Fibroblast of pulmonary artery (primary cell): ENCODE results near the gene GRIFIN.

Experiments
- DNase-seq: peaks from one replicate; pipeline ENCODE4 v3.0.0-alpha.2; 2010; ENCODE audit warnings: low read depth
- H3K4me3 ChIP-seq: replicated peaks from 2 replicates; pipeline ENCODE4 v1.5.1; 2011; ENCODE audit warnings: low read depth, mild to moderate bottlenecking, control low read depth, low read length, moderate library complexity
- TF ChIP-seq, protein P1 (sequence below): IDR thresholded peaks from 2 replicates; pipeline ENCODE4 v1.5.1; 2011; ENCODE audit warnings: mild to moderate bottlenecking, control low read depth, low read length, inconsistent platforms; ENCODE audit errors: missing control alignments

Gene GRIFIN

GRCh38 chr7:2521341-2521745 is 45.1 kb upstream of the GRIFIN start:
- TF ChIP-seq, protein P1, sequence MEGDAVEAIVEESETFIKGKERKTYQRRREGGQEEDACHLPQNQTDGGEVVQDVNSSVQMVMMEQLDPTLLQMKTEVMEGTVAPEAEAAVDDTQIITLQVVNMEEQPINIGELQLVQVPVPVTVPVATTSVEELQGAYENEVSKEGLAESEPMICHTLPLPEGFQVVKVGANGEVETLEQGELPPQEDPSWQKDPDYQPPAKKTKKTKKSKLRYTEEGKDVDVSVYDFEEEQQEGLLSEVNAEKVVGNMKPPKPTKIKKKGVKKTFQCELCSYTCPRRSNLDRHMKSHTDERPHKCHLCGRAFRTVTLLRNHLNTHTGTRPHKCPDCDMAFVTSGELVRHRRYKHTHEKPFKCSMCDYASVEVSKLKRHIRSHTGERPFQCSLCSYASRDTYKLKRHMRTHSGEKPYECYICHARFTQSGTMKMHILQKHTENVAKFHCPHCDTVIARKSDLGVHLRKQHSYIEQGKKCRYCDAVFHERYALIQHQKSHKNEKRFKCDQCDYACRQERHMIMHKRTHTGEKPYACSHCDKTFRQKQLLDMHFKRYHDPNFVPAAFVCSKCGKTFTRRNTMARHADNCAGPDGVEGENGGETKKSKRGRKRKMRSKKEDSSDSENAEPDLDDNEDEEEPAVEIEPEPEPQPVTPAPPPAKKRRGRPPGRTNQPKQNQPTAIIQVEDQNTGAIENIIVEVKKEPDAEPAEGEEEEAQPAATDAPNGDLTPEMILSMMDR = no peak
- peak overlapping the region; percentile 53 for H3K4me3 ChIP-seq
- DNase-seq = no peak

GRCh38 chr7:2520761-2521290 is 44.6 kb upstream of the GRIFIN start:
- peak; percentile 29 for DNase-seq
- H3K4me3 ChIP-seq = peak overlapping the region; percentile 53
- TF ChIP-seq, protein P1 = no peak

- TF ChIP-seq, protein P1 = no peak
- H3K4me3 ChIP-seq = peak overlapping the region; percentile 53
- no peak for DNase-seq
Observed at GRCh38 chr7:2520131-2520760, 44.0 kb upstream of the GRIFIN start.

DNA sequence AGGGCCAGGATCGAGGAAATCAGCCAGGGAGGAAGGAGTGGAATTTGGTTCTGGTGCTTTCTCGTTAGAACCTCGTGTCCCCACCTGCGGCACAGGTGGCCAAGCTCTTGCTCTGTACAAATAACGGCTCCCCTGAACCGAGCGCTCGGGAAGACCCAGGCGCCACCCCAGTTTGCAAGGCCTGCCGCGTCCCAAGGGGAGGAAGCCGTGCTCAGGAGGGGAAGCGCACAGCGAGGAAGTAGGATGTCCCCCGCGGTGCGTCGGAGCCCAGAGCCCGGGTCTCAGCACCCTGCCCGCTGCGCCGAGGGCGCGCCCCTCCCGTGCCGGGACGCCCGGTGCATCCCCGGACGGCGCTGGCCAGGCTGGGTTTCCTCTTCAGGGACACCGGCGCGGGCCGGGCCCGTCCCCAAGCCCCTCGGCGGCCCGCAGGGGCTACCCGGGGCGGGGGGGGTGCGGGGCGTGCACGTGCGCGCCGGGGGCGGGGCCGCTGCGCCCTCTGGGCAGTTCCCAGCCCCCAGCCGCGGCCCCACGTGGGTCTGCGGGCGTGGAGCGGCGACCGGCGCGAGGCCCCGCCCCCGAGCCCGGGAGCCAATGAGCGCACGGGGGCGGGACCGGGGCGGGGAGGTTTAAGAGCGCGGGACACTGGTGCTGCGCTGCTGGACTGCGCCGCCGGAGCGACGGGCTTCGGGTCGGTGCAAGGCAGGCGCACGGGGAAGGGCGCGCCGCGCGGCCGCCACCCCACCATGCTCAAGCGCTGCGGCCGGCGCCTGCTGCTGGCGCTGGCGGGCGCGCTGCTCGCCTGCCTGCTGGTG is 43.1 kb upstream of the GRIFIN start, which contains the start of gene LFNG:
LFNG (plus strand) TSS at position 656 of the 812 bp plus-strand sequence; CDS start at position 744, 88 bp downstream.
- H3K4me3 ChIP-seq = peak within 1 kb of the TSS; percentile 53
- DNase-seq = peak; percentile 88
- TF ChIP-seq, protein P1 = no peak

DNA sequence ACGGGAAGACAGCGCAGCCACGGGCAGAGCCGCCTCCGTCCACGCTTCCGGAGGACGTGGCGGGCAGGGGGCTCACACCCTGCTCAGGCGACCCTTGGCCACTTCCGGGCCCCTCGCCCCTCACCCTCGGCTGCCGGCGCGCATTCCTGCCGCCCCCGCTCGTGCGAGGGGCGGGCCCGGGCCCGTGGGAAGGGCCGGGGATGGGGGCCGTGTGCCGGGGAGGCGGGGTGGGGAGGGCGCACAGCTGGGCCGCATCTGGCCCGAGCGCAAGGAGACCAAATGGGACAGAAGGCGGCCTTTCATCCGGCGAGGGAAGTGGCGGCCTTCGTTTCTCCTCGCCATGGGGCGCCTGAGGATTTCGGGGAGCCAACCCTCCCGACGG is 42.5 kb upstream of the GRIFIN start:
- TF ChIP-seq, protein P1 = no peak
- peak overlapping the region; percentile 40 for H3K4me3 ChIP-seq
- no peak for DNase-seq

GRCh38 chr7:2517678-2518507 is 41.7 kb upstream of the GRIFIN start:
- no peak for DNase-seq
- TF ChIP-seq, protein P1 = no peak
- H3K4me3 ChIP-seq = no peak overlapping the region
